GM19468 (cell line): Measurements from ENCODE around the gene HSPB7.
A peak's percentile ranks its signal among the peaks of the same experiment; 100 is the strongest.
"Not testable (repeated sequence)": the region's sequence is repeated elsewhere in the genome, so short reads cannot be mapped to it uniquely, and the experiment has no call there.

Experiments used
- ATAC-seq: cut with Tn5 transposase; IDR thresholded peaks from one replicate; pipeline ENCODE4 v1.9.1; 2021; ENCODE audit warnings: mild to moderate bottlenecking, moderate library complexity, moderate number of reproducible peaks; ENCODE audit not compliant: unreplicated experiment; ENCODE audit errors: extremely low read depth

Gene HSPB7

GRCh38 chr1:15989776-15990175, 28.1 kb downstream of the HSPB7 start:
- ATAC-seq: no peak

GRCh38 chr1:15988856-15989736, 28.7 kb downstream of the HSPB7 start:
- ATAC-seq: no peak

GRCh38 chr1:15985611-15986297, 32.1 kb downstream of the HSPB7 start:
- no peak for ATAC-seq

- ATAC-seq: no peak
These were observed 34.6 kb downstream of the HSPB7 start for GRCh38 chr1:15983275-15983674.

GRCh38 chr1:15981679-15982078, 36.2 kb downstream of the HSPB7 start:
- no peak for ATAC-seq

GRCh38 chr1:15977947-15978346, 39.9 kb downstream of the HSPB7 start:
- ATAC-seq: not testable (repeated sequence)

GRCh38 chr1:15975805-15976680, 41.8 kb downstream of the HSPB7 start, which contains the start of gene ZBTB17:
TSS of gene ZBTB17 (minus strand) at chr1:15976101. CDS start at chr1:15948495, 27,606 bp downstream.
- ATAC-seq: peak; percentile 67

GRCh38 chr1:15975358-15975804, 42.5 kb downstream of the HSPB7 start:
- no peak for ATAC-seq

GRCh38 chr1:15974855-15975254, 43.0 kb downstream of the HSPB7 start:
- ATAC-seq: no peak

GRCh38 chr1:15973772-15974171, 44.1 kb downstream of the HSPB7 start:
- ATAC-seq: no peak

- ATAC-seq: no peak
These were observed 45.4 kb downstream of the HSPB7 start for GRCh38 chr1:15972409-15972808.

GRCh38 chr1:15970911-15971310, 46.9 kb downstream of the HSPB7 start:
- ATAC-seq: no peak

GRCh38 chr1:15969321-15969880, 48.4 kb downstream of the HSPB7 start:
- no peak for ATAC-seq

- no peak for ATAC-seq
These were observed 49.7 kb downstream of the HSPB7 start for GRCh38 chr1:15968172-15968571.

GRCh38 chr1:15966956-15967344, 50.9 kb downstream of the HSPB7 start:
- ATAC-seq: no peak

- ATAC-seq: peak; percentile 34
These were observed 51.5 kb downstream of the HSPB7 start for GRCh38 chr1:15966081-15966955.

- ATAC-seq: no peak
These were observed 52.5 kb downstream of the HSPB7 start for GRCh38 chr1:15965228-15965767.
